Measurements from ENCODE around the gene MTARC1. TPM values are rescaled to one million over a fixed set of nuclear protein-coding genes. Genes with fewer than 3 reads are reported as not detected.

The MTARC1 gene
- total and polyA plus RNA-seq, 10 of the 15 experiments (the other 5 are each of a cell fraction or from before 2014, with no cell fraction given), result 0.23 to 1.5 (median 0.48) TPM

DNA sequence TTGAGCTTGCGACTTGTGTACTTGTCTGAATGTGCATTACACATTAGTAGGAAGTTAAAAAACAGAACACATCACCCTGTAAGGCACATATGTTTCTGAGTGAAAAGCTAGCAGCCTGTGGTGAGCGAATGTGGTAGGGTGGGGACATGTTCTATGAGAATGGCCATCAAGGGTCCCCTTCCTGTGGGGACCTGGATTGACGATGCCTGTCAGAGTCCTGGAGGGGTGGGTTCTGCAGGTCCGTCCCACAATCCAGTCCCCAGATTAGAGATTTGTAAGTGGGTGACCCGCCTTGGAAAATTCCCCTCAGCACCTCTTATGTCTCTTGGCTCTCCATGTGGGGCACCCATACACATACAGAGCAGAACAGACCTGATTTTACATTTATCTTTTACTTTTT lies 40.0 kb downstream of the MTARC1 start:
- no peak overlapping the region for H3K9ac ChIP-seq (ENCODE audit: control insufficient read depth, insufficient read depth, low read length)
- no peak for FAIRE-seq
- no peak overlapping the region for H3K27ac ChIP-seq (ENCODE audit: control insufficient read depth, insufficient read depth)
- H3K4me2 ChIP-seq (ENCODE audit: control insufficient read depth, insufficient read depth), result no peak overlapping the region
- ChIA-PET SMC1A (ENCODE audit: uncharacterized antibody, unreplicated experiment) (no interaction called here), POLR2A (no interaction called here), RAD21 (ENCODE audit: unreplicated experiment) (no interaction called here), CTCF (no interaction called here)
- H3K9me3 ChIP-seq (replicated peaks; ENCODE audit: control insufficient read depth, insufficient read depth, low read length), result no peaks in the 10 kb centered on the region
- H4K20me1 ChIP-seq (ENCODE audit: control insufficient read depth, insufficient read depth), result no peaks in the 10 kb centered on the region
- H3K36me3 ChIP-seq (ENCODE audit: control insufficient read depth in 2 of 2, insufficient read depth in 2 of 2, low read length in 1 of 2), result no peaks in the 10 kb centered on the region
- WGBS (ENCODE audit: insufficient coverage, insufficient replicate concordance, low lambda C conversion rate, missing lambda C conversion rate), result 13% methylated on average over 5 of the region's 5 CpGs
- H2AFZ ChIP-seq (ENCODE audit: control insufficient read depth, low read depth, low read length), result no peak overlapping the region
- H3K4me1 ChIP-seq (ENCODE audit: control insufficient read depth, insufficient read depth, low read length), result no peaks in the 10 kb centered on the region
- in situ Hi-C loops (cut with MboI) (no loop called here), intact Hi-C loops (cut with micrococcal nuclease; ENCODE audit: unreplicated experiment) (no loop called here)
- TF ChIP-seq E2F4 (IDR thresholded peaks at IDR 0.05; ENCODE audit: low read depth, low read length), result no peak
- TF ChIP-seq NR2C1 (IDR thresholded peaks at IDR 0.05), result no peak
- TF ChIP-seq SUZ12 (IDR thresholded peaks at IDR 0.05; ENCODE audit: unreplicated experiment), result no peak
- no peak for TF ChIP-seq TCF12 (IDR thresholded peaks at IDR 0.05; ENCODE audit: low read depth, low read length)
- no peak for TF ChIP-seq CTCF (IDR thresholded peaks at IDR 0.05 in 2 of 3, conservative IDR thresholded peaks at IDR 0.05 in 1 of 3; ENCODE audit: control insufficient read depth in 2 of 3, extremely low read depth in 1 of 3, insufficient read depth in 1 of 3, low read depth in 3 of 3, low read length in 3 of 3)
- TF ChIP-seq CEBPZ (IDR thresholded peaks at IDR 0.05; ENCODE audit: low read depth, low read length), result no peak
- TF ChIP-seq CBFB (IDR thresholded peaks at IDR 0.05; ENCODE audit: low read depth), result no peak
- no peak for TF ChIP-seq CREB1 (IDR thresholded peaks at IDR 0.05; ENCODE audit: low read depth)
- TF ChIP-seq, protein P1, sequence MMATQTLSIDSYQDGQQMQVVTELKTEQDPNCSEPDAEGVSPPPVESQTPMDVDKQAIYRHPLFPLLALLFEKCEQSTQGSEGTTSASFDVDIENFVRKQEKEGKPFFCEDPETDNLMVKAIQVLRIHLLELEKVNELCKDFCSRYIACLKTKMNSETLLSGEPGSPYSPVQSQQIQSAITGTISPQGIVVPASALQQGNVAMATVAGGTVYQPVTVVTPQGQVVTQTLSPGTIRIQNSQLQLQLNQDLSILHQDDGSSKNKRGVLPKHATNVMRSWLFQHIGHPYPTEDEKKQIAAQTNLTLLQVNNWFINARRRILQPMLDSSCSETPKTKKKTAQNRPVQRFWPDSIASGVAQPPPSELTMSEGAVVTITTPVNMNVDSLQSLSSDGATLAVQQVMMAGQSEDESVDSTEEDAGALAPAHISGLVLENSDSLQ (IDR thresholded peaks at IDR 0.05), result no peak
- no peak for TF ChIP-seq NBN (IDR thresholded peaks at IDR 0.05)
- no peak for TF ChIP-seq BACH1 (IDR thresholded peaks at IDR 0.05; ENCODE audit: borderline replicate concordance)
- TF ChIP-seq, protein P2, sequence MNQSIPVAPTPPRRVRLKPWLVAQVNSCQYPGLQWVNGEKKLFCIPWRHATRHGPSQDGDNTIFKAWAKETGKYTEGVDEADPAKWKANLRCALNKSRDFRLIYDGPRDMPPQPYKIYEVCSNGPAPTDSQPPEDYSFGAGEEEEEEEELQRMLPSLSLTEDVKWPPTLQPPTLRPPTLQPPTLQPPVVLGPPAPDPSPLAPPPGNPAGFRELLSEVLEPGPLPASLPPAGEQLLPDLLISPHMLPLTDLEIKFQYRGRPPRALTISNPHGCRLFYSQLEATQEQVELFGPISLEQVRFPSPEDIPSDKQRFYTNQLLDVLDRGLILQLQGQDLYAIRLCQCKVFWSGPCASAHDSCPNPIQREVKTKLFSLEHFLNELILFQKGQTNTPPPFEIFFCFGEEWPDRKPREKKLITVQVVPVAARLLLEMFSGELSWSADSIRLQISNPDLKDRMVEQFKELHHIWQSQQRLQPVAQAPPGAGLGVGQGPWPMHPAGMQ (IDR thresholded peaks at IDR 0.05; ENCODE audit: borderline replicate concordance), result no peak
- TF ChIP-seq ZSCAN29 (IDR thresholded peaks at IDR 0.05), result no peak
- no peak for TF ChIP-seq MTA2 (IDR thresholded peaks at IDR 0.05; ENCODE audit: low read depth)
- H3K79me2 ChIP-seq (ENCODE audit: control insufficient read depth, insufficient read depth, low read length), result no peaks in the 10 kb centered on the region
- peaks cover 0 to 2% of the 10 kb centered on the region in 2 experiments; a peak in 2 of 4 replicates for H3K27me3 ChIP-seq (replicated peaks in 1 of 2; ENCODE audit: control insufficient read depth in 2 of 2, insufficient read depth in 2 of 2, low read length in 1 of 2)
- BruUV-seq (replicated peaks), result no TSS peak
- no peak for DNase-seq (ENCODE audit: low read depth, low spot score)
- H3K4me3 ChIP-seq, result no peak overlapping the region
- ATAC-seq, result no peak

All from GM12878 (cell line).